Tibial nerve (tissue), 4 donors: ENCODE measurements around the gene KIAA0232.
"Not testable (repeated sequence)": the region's sequence is repeated elsewhere in the genome, so short reads cannot be mapped to it uniquely, and the experiment has no call there.

Experiments
- CTCF ChIP-seq, 5 experiments: fragments of 200-600 bp in 3 of 5; fragments of 450-650 bp in 2 of 5; sonication (generic) in 3 of 5; IDR thresholded peaks; one replicate each; pipeline ENCODE4 v1.5.1; 2016 to 2019; ENCODE audit warnings: antibody characterized with exemption in 5 of 5, mild to moderate bottlenecking in 3 of 5, moderate library complexity in 2 of 5
- EP300 ChIP-seq, 2 donors: sonication (generic); formaldehyde crosslinking; IDR thresholded peaks; one replicate each; pipeline ENCODE4 v1.6.1; 2017; ENCODE audit warnings: antibody characterized with exemption in 2 of 2, mild to moderate bottlenecking in 1 of 2
- POLR2A ChIP-seq, 2 donors: fragments of 450-650 bp; IDR thresholded peaks; one replicate each; pipeline ENCODE4 v1.6.1; 2017; ENCODE audit warnings: antibody characterized with exemption in 2 of 2, mild to moderate bottlenecking in 2 of 2, moderate library complexity in 2 of 2

- not testable (repeated sequence) for TF ChIP-seq POLR2A, CTCF, EP300 (IDR thresholded peaks at IDR 0.05)
Measured at GRCh38 chr4:6837106-6837505, 54.6 kb downstream of the KIAA0232 start.
